Embryonic facial prominence (tissue), 1 donor: ENCODE data around the gene ZNF320.
A peak's percentile ranks its signal among the peaks of the same experiment; 100 is the strongest.
"Not testable (repeated sequence)": the region's sequence is repeated elsewhere in the genome, so short reads cannot be mapped to it uniquely, and the experiment has no call there.

Experiments
- DNase-seq: peaks from one replicate; pipeline ENCODE4 v3.0.0-alpha.2; 2016; ENCODE audit errors: extremely low spot score

The ZNF320 gene

DNA sequence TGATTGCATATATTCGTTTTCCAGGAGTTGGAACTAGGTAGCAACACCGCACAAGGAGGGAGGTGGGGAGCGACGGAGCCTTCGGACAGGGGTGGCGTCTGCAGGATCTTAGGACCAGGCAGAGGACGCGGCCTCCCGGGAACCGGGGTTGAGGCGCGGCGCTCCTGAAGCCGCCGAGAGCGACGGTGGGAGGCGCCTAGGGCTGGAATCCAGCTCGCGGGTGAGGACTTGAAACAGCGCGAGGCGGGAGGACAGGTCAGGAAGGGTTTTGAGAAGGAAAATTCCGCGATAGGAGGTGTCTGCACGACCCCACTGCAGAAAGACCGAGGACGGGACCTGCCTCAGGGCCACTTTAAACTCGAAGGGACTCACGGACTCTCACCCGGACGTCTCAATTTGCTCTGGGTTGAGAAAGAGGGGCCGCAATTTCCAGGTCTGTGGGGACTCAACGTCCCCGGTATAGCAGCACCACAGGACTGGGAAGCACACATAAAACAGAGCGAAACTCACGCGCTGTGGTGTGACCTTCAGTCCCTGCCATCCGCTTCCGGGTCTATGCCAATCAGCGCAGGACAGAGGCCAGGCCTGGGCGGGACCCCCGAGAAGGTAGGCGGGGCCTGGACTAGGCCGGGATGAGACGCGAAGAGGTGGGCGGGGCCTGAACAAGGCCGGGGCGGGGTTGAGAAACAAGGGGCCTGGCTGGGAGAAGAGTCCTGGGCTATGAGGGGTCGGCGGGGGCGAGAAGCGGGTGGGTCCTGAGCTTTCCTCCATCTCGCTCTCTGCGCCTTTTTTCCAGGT lies at the start of gene ZNF320:
Gene ZNF320, minus strand, starts transcription at position 498 of the 798 bp plus-strand sequence. CDS start 7,380 bp downstream, outside the sequence.
- peak; percentile 86 for DNase-seq

DNA sequence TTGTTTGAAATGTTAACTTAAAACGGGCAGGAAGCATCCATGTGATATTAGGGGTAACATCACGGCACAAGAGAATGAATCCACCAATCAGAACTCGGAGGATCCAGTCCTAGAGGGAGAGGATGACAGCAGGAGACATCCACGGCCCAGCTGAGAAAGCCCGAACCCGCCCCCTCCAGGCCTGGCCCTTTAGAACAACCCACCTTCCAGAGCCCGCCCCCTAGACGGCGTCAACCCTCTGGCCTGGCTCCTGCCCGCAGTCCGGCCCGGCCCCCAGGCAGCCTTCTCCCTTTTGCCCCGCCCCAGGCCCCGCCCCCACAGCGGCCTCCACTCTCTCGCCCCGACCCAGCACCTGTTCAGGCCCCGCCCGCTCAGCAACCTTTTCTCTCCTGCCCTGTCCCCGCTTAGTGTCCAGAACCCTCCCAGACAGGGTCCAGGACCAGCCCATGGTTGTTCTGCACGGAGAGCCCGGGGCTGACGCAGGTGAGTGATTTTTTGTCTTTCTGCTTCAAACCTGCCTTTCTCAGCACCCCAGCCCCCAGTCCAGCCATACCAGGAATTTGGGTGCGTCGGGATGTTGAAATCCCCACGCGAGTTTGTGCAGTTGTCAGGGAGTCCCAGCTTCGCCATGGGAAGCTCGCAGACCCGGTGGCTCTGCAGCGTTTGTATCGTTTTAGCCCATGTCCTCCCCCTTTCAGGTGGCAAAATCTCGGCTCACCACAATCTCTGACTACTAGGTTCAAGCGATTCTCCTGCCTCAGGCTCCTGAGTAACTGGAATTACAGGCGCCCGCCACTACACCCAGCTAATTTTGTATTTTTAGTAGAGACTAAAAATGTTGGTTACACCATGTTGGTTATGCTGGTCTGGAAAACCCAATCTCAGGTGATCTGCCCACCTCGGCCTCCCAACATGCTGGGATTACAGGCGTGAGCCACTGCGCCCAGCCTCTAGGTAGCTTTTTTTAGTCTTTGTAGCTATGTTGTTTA lies 49.2 kb upstream of the ZNF320 start:
- DNase-seq, result no peak

DNA sequence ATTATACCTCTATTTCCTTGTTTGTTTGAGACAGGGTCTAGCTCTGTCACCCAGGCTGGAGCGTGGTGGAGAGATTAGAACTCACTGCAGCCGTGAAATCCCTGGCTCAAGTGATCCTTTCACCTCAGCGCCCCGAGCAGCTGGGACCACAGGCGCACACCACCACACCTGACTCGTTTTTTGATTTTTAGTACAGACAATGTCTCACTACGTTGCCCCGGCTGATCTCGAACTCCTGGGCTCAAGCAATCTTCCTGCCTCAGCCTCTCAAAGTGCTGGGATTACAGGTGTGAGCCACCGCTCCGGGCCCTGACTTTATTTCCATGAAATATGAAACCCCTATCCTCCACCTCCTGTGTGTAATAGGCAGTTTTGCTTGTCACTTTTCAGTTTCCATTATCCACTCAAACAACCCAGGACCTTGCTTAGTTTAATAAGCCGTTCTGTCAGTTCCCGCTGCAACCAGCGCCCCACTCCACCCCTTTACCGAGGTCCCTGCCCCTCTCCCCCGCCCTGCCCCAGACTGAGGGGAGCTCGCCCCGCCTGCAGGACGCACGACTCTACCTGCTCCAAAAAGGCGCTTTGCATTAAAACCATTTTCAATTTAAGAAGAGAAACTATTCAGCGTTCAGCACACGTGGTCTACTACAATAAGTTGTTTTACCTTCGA lies 48.4 kb upstream of the ZNF320 start:
- no peak for DNase-seq

DNA sequence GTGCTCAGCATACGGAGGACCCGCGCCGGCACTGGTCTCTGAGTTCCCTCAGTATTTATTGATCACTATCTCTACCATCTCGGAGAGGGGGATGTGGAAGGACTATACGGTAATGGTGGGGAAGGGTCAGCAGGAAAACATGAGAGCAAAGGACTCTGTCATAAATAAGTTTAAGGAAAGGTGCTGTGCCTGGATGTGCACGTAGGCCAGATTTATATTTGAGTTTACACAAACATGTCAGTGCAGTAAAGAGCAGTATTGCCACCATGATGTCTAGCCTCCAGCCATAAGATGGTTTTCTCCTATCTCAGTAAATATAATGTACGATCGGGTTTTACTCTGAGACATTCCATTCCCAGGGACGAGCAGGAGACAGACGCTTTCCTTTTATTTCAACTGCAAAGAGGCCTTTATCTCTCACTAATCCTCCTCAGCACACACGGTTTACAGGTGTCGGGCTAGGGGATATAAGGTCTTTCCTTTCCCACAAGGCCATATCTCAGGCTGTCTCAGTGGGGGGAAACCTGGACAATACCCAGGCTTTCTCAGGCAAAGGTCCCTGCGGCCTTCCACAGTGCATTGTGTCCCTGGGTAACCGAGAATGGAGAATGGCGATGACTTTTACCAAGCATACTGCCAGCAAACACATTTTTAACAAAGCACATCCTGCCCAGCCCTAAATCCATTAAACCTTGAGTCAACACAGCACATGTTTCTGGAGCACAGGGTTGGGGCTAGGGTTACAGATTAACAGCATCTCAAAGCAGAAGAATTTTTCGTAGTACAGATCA lies 47.5 kb upstream of the ZNF320 start:
- not testable (repeated sequence) for DNase-seq

DNA sequence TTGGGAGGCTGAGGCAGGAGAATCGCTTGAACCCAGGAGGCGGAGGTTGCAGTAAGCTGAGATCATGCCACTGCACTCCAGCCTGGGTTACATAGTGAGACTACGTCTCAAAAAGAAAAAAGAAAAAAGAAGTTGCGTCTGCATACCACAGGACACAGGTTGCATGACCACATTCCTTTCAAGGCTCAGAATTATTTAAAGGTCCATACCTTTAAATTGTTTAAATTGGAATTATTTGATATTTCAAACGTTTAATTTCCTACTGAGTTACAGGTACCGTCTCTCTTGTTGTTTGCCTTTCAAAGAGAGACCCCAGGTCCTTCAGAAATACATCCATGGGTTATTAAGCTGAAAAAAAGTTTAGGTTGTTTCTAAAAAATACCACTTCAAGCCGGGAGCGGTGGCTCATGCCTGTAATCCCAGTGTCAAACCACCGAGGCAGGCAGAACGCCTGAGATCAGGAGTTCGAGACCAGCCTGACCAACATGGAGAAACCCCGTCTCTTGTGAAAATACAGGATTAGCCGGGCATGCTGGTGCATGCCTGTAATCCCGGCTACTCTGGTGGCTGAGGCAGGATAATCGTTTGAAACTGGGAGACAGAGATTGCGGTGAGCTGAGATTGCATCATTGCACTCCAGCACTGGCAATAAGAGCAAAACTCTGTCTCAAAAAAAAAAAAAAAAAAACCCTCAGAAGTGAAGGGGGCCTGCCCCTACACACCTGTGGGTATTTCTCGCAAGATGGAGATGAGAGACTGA lies 46.6 kb upstream of the ZNF320 start:
- DNase-seq, result no peak

DNA sequence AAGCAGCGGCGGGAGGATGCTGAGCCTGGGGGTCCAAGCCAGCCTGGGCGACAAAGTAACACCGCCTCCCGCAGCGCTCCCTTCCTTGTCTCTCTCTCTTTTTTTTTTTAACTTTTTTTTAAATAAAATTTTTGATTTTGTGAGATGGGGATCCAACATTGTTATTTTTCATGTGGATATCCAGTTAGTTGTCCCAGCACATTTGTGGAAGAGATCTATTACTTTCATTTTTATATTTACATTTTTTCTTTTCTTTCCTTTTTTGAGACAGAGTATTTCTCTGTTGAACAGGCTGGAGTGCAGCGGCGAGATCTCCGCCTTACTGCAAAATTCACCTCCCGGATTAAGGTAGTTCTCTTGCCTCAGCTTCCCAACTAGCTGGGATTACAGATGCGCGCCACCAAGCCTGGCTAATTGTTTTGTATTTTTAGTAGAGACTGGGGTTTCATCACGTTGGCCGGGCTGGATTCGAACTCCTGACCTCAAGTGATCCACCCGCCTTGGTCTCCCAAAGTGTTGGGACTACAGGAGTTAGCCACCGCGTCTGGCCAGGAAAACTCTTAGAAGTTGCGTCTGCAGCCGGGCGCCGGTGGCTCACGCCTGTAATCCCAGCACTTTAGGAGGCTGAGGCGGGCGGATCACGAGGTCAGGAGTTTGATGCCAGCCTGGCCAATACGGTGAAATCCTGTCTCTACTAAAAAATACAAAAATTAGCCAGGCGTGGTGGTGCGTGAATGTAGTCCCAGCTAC lies 45.9 kb upstream of the ZNF320 start:
- DNase-seq, result peak; percentile 7

DNA sequence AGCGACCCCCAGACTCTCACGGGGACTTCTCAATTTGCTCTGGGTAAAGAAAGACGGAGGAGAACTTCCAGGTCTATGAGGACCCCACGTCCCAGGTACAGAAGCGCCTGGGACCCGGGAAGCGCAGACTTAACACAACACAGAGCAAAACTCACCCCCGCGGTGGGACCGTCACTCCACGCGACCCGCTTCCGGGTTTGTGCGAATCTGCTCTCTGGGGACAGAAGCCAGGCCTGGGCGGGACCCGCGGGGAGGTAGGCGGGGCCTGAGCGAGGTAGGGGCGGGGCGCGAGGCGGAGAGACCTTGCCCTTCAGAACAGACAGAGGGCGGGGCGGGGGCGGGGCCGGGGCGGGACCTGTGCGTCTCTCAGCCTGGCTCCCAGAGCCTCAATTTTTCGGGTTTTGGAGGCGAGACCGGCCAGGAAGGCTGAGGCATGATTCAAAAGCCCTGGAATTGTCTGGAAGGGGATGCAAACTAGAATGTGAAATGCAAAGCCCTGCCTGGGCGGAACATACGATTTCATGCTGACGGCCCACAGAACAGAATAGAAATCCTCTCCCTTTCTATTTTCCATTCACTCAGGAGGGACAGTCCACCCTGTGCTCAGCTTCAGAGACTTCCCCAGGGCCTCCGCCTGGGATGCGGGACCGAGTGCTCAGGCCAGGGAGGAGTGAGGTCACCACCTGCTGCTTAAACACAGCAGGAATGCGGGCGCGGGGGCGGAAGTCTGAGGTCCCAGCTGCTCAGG lies 45.1 kb upstream of the ZNF320 start:
- DNase-seq, result peak; percentile 25

DNA sequence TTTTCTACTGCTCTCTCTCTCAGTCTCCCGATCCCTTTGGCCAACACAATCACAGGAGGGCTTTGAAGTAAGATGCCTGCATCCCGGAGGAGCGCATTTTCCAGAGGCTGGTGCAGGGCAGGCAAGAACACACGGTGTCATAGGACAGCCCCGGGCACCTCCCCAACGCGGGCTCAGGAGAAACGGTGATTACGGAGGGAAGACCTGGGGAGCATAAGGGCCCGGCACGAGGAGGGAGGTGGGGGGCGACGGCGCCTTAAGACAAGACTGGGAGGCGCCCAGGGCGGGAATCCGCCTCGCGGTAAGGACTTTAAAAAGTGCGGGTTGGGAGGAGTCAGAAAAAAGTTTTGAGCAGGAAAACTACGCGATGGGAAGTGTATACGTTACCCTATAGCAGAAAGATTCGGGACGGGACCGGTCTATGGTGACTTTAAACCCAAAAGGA lies 44.5 kb upstream of the ZNF320 start:
- DNase-seq, result peak; percentile 11

DNA sequence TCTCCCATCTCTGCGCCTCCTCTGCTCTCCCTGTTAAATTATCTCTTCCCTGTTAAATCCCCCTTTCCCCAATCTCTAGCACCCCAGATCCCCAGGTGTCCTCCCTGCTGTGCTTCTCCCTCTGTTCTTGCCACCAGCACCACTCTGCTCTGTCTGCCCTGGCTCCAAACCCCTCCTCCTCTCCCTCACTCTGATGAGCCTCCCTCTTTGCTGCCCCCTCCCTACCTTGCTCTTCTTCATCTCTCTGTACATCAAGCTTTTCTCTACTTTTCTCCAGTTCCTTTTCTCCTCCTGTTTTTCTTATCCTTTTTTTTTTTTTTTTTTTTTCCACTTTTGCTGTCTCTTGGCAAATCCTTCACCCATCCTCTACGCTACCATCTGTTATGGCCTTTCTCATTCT lies 44.1 kb upstream of the ZNF320 start:
- not testable (repeated sequence) for DNase-seq

DNA sequence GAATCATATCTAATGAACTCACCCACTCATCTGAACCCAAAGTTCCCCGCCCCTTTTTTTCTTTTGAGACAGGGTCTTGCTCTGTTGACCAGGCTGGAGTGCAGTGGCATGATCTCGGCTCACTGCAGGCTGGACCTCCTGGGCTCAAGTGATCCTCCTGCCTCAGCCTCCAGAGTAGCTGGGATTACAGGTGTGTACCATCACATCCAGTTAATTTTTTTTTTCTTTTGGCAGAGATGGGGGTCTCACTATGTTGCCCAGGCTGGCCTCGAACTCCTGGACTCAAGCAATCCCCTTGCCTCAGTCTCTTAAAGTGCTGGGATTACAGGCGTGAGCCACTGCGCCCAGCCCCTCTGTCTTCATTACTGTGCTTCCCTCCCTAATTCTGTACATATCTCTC lies 43.5 kb upstream of the ZNF320 start:
- not testable (repeated sequence) for DNase-seq

DNA sequence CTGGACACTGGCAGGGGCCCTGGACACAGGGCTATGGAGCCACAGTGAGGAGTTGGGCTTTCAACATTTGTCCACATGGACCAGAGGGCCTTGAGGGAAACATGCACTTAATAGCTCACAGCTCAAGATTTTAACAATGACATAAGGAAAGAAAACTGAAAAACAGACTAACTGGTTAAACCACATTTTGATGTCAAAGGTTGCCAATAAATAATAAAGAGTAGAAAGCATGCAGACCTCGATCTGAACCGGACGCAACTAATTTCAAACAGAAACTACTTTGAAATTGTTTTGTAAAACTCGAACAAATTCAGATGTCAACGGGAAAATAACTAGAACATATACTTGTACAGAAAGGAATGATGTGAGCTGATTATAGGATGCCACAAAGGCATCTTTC lies 41.3 kb upstream of the ZNF320 start:
- no peak for DNase-seq

DNA sequence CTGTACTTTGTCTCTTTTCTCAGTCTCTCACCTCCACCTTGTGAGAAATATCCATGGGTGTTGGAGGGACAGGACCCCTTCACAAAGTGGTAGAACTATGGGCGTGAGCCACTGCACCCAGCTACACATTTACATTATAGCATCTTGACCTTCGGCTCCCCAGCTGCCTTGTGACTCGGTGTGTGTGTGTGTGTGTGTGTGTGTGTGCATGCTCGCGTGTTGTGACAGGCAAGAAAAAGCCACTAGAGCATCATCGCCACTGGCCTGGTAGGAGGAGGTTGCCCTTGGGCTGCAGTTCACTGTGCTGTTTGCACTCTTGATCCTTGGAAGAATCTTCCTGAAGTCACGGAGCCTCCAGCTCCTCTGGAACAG lies 39.5 kb upstream of the ZNF320 start:
- DNase-seq, result no peak

DNA sequence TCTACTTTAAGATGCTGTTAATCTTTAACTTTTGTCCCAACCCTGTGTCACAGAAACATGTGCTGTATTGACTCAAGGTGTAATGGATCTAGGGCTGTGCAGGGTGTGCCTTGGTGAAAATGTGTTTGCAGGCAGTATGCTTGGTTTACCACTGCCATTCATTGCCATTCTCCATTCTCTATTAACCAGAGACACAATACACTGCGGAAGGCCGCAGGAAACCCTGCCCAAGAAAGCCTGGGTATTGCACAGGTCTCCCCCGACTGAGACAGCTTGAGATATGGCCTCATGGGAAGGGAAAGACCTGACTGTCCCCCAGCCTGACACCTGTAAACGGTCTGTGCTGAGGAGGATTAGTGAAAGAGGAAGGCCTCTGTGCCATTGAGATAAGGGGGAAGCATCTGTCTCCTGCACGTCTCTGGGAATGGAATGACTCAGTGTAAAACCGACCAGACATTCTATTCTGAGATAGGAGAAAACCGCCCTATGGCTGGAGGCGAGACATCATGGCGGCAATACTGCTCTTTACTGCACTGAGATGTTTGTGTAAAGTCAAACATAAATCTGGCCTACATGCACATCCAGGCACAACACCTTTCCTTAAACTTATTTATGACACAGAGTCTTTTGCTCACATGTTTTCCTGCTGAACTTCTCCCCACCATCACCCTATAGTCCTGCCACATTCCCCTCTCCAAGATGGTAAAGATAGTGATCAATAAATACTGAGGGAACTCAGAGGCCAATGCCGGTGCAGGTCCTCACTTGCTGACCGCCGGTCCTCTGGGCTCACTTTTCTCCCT lies 38.9 kb upstream of the ZNF320 start:
- no peak for DNase-seq

DNA sequence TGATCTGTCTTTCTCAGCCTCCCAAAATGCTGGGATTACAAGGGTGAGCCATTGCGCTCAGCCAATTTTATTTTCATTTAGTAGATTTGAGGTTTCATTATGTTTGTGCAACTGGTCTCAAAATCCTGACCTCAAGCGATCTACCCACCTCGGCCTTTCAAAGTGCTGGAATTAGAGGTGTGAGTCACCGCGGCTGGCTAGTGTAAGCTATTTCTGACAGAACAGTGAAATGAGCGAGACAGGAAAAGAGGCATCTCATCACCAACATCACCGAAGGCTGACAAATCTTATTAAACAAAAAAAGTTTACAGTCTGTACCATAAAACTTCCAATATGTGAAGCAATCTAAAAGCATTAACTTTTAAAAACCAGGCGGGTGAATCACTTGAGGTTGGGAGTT lies 38.0 kb upstream of the ZNF320 start:
- no peak for DNase-seq

DNA sequence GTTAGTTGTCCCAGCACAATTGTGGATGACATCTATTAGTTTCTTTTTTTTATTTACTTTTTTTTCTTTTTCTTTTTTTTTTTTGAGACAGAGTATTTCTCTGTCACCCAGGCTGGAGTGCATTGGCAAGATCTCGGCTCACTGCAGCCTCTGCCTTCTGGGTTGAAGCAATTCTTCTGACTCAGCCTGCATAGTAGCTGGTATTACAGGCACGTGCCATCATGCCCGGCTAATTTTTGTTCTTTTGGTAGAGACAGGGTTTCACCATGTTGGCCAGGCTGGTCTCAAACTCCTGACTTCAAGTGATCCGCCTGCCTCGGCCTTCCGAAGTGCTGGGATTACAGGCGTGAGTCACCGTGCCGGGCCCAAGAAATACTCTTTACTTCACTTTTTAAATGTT lies 27.2 kb upstream of the ZNF320 start:
- not testable (repeated sequence) for DNase-seq

DNA sequence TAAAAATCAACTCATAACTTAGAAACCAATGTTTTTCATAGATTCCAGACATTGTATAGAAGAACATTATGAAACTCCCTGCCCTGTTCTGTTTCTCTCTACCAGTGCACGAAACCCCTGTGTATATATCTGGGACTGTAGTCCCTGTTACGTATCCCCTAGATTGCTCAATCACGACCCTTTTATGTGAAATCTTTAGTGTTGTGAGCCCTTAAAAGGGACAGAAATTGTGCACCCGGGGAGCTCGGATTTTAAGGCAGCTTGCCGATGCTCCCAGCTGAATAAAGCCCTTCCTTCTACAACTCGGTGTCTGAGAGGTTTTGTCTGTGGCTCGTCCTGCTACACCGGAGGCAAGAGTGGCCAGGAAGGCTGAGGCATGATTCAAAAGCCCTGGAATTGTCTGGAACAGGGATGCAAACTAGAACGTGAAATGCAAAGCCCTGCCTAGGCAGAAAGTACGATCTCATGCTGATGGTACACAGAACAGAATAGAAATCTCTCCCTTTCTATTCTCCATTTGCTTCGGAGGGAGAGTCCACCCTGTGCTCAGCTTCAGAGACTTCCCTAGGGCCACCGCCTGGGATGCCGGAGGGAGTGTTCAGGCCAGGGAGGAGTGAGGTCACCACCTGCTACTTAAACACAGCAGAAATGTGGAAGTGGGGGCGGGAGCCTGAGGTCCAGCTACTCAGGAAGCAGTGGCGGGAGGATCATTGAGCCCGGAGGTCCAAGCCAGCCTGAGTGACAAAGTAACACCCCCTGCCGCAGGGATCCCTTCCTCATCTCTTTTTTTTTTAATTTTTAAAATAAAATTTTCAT lies 26.6 kb upstream of the ZNF320 start:
- DNase-seq, result no peak
